PC-3 (cell line): Measurements from ENCODE around the gene DCDC2B. TPM values are rescaled to one million over a fixed set of nuclear protein-coding genes. Genes with fewer than 3 reads are reported as not detected.

Source experiments
- ATAC-seq: fragments of 200-7000 bp; cut with Tn5 transposase; 2 replicates; pipeline ENCODE4 v1.9.1; 2020; ENCODE audit warnings: mild to moderate bottlenecking, moderate library complexity
- BruUV-seq: library from RNA; stranded (reverse); fragments of 400-500 nt; replicated peaks from 2 replicates; lab custom pipeline; 2021; lab: Mats Ljungman, UMichigan
- CTCF ChIA-PET: fragments of 300-600 bp; sonication (Branson Sonifier 250); formaldehyde crosslinking; loops from one replicate; lab custom pipeline; 2022; ENCODE audit warnings: antibody characterized with exemption; lab: Charles Lee
- POLR2A ChIA-PET: fragments of 300-600 bp; sonication (Branson Sonifier 250); formaldehyde crosslinking; loops from one replicate; lab custom pipeline; 2022; ENCODE audit warnings: antibody characterized with exemption; ENCODE audit not compliant: unreplicated experiment; lab: Charles Lee
- DNase-seq: peaks from one replicate; pipeline ENCODE4 v3.0.0-alpha.2; 2015
- H2AFZ ChIP-seq: fragments of 300-600 bp; sonication (generic); 2 replicates; pipeline ENCODE4 v1.6.0; 2016; ENCODE audit warnings: antibody characterized with exemption, low read length
- H3F3A ChIP-seq: fragments of 300-600 bp; sonication (generic); one replicate; pipeline ENCODE4 v1.6.0; 2017; ENCODE audit warnings: antibody characterized with exemption, low read length, control low read depth, mild to moderate bottlenecking; ENCODE audit not compliant: unreplicated experiment
- H3K27ac ChIP-seq: fragments of 300-600 bp; sonication (generic); 2 replicates; pipeline ENCODE4 v1.5.1; 2016; ENCODE audit warnings: mild to moderate bottlenecking, low read length
- H3K27me3 ChIP-seq: fragments of 300-600 bp; sonication (generic); 2 replicates; pipeline ENCODE4 v1.6.1; 2016; ENCODE audit warnings: low read length, mixed read lengths
- H3K36me3 ChIP-seq: fragments of 300-600 bp; sonication (generic); 2 replicates; pipeline ENCODE4 v1.6.1; 2016; ENCODE audit warnings: low read depth, mixed run types, low read length, mixed read lengths
- H3K4me1 ChIP-seq: fragments of 300-600 bp; sonication (generic); 2 replicates; pipeline ENCODE4 v1.5.1; 2016; ENCODE audit warnings: low read length; ENCODE audit not compliant: insufficient read depth
- H3K4me2 ChIP-seq: fragments of 300-600 bp; sonication (generic); 2 replicates; pipeline ENCODE4 v1.6.0; 2016; ENCODE audit warnings: low read length
- H3K4me3 ChIP-seq: fragments of 300-600 bp; sonication (generic); 2 replicates; pipeline ENCODE4 v1.5.1; 2016; ENCODE audit warnings: mild to moderate bottlenecking, low read length, mixed read lengths
- H3K79me2 ChIP-seq: fragments of 300-600 bp; sonication (generic); 2 replicates; pipeline ENCODE4 v1.6.1; 2017; ENCODE audit warnings: low read length, mixed read lengths
- H3K9ac ChIP-seq: fragments of 300-600 bp; sonication (generic); 2 replicates; pipeline ENCODE4 v1.6.0; 2016; ENCODE audit warnings: mild to moderate bottlenecking, low read length
- H3K9me2 ChIP-seq: fragments of 300-600 bp; sonication (generic); replicated peaks from 2 replicates; pipeline ENCODE4 v1.6.1; 2016; ENCODE audit warnings: mixed run types, low read length, mixed read lengths
- H3K9me3 ChIP-seq: fragments of 300-600 bp; sonication (generic); 2 replicates; pipeline ENCODE4 v1.6.1; 2016; ENCODE audit warnings: low read length, mixed read lengths
- H4K20me1 ChIP-seq: fragments of 300-600 bp; sonication (generic); 2 replicates; pipeline ENCODE4 v1.6.1; 2016; ENCODE audit warnings: low read length, mixed read lengths
- CTCF ChIP-seq: fragments of 300-600 bp; sonication (generic); conservative IDR thresholded peaks from 2 replicates; pipeline ENCODE4 v1.5.1; 2017; ENCODE audit warnings: antibody characterized with exemption, low read depth, mild to moderate bottlenecking, low read length
- EZH2 ChIP-seq: fragments of 300-600 bp; sonication (generic); IDR thresholded peaks from one replicate; pipeline ENCODE4 v1.6.1; 2017; ENCODE audit warnings: antibody characterized with exemption, mild to moderate bottlenecking, low read length; ENCODE audit not compliant: unreplicated experiment
- EZH2phosphoT487 ChIP-seq: fragments of 300-600 bp; sonication (generic); IDR thresholded peaks from 2 replicates; pipeline ENCODE4 v1.6.1; 2018; ENCODE audit warnings: mild to moderate bottlenecking, antibody characterized with exemption, low read length, borderline replicate concordance
- intact Hi-C: fragments of 100-400 bp; cut with micrococcal nuclease; formaldehyde crosslinking; loops from 2 replicates; pipeline ENCODE4 v1.9.0; 2023
- total RNA-seq: library from RNA; depleted of rRNA; stranded (reverse); fragments of >200 nt; gene quantifications from 2 replicates; pipeline ENCODE4 v1.2.3, GENCODE V29; 2014

Gene DCDC2B
- total RNA-seq, 1 experiment from 2014 or later, result not detected

GRCh38 chr1:32179443-32180185 is 29.3 kb upstream of the DCDC2B start, which contains the start of gene TXLNA:
TXLNA (plus strand) TSS chr1:32179675; CDS start chr1:32180346, 671 bp downstream.
- Histone ChIP-seq H3K9me2 (no peaks in the 10 kb centered on the region), H3K4me1 (peaks cover 18% of the 10 kb centered on the region), H3F3A (no peaks in the 10 kb centered on the region), H3K27ac (peak within 1 kb of the TSS; percentile 83), H3K27me3 (no peaks in the 10 kb centered on the region), H3K4me3 (peak within 1 kb of the TSS; percentile 95), H3K36me3 (peaks cover 22% of the 10 kb centered on the region), H2AFZ (peak within 1 kb of the TSS; percentile 81), H3K79me2 (peaks cover 46% of the 10 kb centered on the region), H3K9me3 (no peaks in the 10 kb centered on the region), H3K9ac (peak within 1 kb of the TSS; percentile 95), H3K4me2 (peak within 1 kb of the TSS; percentile 86), H4K20me1 (peaks cover 12% of the 10 kb centered on the region; the same call in 1 of the 2 replicates)
- DNase-seq (peak; percentile 91), ATAC-seq (peak; percentile 86)
- TF ChIP-seq CTCF (no peak), EZH2phosphoT487 (no peak), EZH2 (no peak)
- BruUV-seq, result no TSS peak
- intact Hi-C loops, result loop anchor here (2.0 kb wide), 1 partner anchor 21 kb away; the partner anchor contains the start of gene CCDC28B
- ChIA-PET CTCF (no interaction called here), POLR2A (interaction anchor here (0.5 to 0.7 kb wide), 6 partner anchors 31 to 788 kb away, joined by 3 to 11 read pairs (median 6); no protein-coding TSS in a partner anchor)

- peak overlapping the region; percentile 86 for H3K4me2 ChIP-seq
- H2AFZ ChIP-seq, result peak overlapping the region; percentile 81
- no peaks in the 10 kb centered on the region for H3K27me3 ChIP-seq
- H3K4me1 ChIP-seq, result peaks cover 18% of the 10 kb centered on the region
- peak overlapping the region; percentile 83 for H3K27ac ChIP-seq
- CTCF ChIA-PET, result interaction anchor here (0.6 kb wide), 1 partner anchor 42 kb away, joined by 8 read pairs; no protein-coding TSS in a partner anchor
- H3K9me2 ChIP-seq, result no peaks in the 10 kb centered on the region
- peaks cover 26% of the 10 kb centered on the region for H3K36me3 ChIP-seq
- peak overlapping the region; percentile 95 for H3K9ac ChIP-seq
- no peaks in the 10 kb centered on the region for H3F3A ChIP-seq
- H4K20me1 ChIP-seq, result peaks cover 12% of the 10 kb centered on the region; the same call in 1 of the 2 replicates
- H3K79me2 ChIP-seq, result peaks cover 52% of the 10 kb centered on the region
- TF ChIP-seq EZH2 (no peak), EZH2phosphoT487 (no peak), CTCF (no peak)
- POLR2A ChIA-PET, result interaction anchor here (0.5 to 0.6 kb wide), 2 partner anchors 86 to 787 kb away, joined by 3 to 4 read pairs; no protein-coding TSS in a partner anchor
- intact Hi-C loops, result loop anchor here (2.0 kb wide), 1 partner anchor 20 kb away; the partner anchor contains the start of gene CCDC28B
- no peaks in the 10 kb centered on the region for H3K9me3 ChIP-seq
- TSS peak; percentile 53 for BruUV-seq
- peak overlapping the region; percentile 95 for H3K4me3 ChIP-seq
- ATAC-seq (peak; percentile 48), DNase-seq (peak; percentile 33)
Measured at GRCh38 chr1:32180186-32181060, 28.5 kb upstream of the DCDC2B start.
